ENCODE measurements around the gene PIK3C3.
A peak's percentile ranks its signal among the peaks of the same experiment; 100 is the strongest.
"Not testable (repeated sequence)": the region's sequence is repeated elsewhere in the genome, so short reads cannot be mapped to it uniquely, and the experiment has no call there.

The PIK3C3 gene

GRCh38 chr18:42080340-42080739 is 125.3 kb downstream of the PIK3C3 start:
- DNase-seq = no peak

DNA sequence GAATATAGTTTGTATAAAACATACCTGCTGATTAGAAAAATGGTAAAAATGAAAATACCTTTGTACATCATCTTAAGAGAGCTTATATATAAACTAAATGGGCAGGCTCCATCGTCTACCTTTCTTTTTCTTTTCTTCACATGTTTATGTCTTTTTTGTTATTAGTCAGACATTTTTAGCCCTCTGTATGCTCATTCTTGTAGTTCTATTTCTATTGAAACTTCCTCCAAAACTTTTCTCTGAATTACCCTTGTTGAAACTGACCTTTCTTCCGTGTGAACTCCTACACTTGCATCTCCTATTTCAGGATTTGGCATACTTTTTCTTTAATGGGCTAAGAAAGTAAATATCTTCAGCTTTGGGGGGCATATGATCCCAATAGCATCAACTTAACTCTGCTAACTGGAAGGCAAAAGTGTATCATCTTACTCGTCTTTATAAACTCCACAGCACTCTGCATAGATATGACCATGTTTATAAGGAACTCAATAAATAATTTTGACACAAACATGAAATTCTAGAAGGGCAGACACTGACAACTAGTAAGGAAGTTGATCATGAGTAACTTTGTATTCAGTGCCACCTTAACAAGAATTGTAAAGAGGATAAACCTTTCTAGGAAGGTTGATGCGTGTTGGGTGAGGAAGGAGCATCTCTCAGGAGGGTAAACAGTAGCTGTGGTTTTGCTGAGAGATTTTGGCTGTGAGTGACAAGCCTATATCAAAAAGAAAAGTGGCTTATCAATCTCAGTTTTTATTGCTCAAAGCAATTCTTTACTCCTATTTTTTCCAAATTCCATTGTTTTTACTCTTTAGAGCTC is 127.6 kb downstream of the PIK3C3 start:
- DNase-seq = no peak

DNA sequence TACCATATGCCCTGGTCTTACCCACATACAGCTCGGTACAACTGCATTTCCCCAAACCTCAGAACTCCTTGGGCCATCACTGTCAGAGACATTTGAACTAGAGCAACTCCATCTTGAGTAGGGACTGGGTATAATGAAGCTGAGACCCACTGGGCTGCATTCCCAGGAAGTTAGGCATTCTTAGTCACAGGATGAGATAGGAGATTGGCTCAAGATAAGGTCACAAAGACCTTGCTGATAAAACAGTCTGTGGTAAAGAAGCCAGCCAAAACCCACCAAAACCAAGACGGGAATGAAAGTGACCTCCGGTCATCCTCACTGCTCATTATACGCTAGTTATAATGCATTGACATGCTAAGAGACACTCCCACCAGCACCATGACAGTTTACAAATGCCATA is 131.3 kb downstream of the PIK3C3 start:
- no peak for DNase-seq

DNA sequence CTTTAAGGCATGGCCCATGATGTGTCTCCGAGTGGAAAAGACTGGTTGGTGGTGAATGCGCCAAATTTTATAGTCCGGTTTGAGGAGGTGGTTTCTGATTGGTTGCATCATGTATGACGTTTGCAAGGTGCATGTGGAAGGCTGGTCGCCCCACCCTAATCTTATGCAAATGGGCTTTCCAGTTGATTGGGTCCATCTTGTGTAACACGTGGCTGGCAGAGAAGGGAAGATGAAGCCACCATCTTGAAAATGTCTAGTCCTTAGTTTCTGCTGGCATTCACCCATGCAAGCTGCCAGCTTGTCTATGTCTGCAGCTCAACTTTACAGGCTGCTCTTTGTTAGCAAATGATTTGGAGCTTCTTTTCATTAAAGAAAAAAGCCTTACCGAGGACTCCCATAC is 132.2 kb downstream of the PIK3C3 start:
- DNase-seq = no peak

DNA sequence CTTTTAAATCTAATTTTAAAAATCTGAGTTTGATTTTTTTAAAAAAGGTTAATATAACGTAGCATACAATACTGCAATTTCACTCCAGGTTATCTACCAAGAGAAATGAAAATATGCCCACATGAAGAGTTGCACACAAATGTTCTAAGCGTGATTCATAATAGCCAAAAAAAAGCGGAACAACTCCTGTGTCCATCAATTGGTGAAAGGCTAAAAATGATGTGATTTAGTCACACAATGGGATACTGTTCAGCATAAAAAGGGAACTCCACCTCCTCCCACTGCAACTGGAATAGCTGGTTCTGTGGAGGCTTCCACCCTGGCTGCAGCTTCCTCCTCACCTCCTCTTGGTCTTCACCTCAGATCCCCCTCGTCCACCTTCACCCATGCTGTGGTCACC is 132.8 kb downstream of the PIK3C3 start:
- DNase-seq = no peak

DNA sequence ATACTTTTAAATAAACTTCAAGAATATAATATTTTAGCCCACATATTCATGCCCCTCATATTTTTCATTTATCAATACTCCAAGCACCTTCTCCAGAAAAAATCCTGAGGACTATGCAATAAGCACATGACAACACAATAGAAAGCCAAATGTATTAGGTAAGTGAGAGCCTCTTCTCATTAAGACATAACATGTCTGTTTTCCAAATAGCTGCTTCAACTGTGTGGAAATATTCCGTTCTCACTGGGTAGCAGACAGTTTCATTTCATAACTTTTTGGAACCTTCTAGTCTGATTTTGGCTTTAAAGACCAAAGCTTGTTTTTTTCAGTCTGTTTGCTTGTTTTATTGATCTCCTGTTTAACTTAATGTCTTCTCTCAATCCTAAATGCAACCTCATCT is 137.8 kb downstream of the PIK3C3 start:
- DNase-seq = no peak

- no peak for DNase-seq
These were observed 139.8 kb downstream of the PIK3C3 start for GRCh38 chr18:42094875-42095274.

- DNase-seq = no peak
These were observed 140.8 kb downstream of the PIK3C3 start for GRCh38 chr18:42095732-42096377.

DNA sequence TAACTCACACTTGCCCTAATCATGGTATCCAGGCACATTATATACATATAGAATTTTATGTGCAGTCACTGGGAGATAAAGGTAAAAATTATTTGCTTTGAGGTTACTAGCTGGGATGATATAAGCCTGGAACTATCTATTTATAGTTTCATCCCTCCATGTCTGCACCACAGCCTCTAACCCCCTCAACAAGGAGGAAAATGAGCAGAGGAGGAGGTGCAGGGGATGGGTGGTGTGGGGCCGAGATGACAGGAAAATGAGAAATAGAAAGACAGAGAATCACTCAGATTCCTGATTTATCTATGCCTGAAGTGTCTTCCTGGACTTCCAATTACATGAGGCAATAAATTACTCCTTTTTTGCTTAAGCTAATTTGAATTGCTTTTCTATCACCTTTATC is 145.2 kb downstream of the PIK3C3 start:
- no peak for DNase-seq

GRCh38 chr18:42100911-42101310 is 145.9 kb downstream of the PIK3C3 start:
- no peak for DNase-seq

GRCh38 chr18:42105394-42105793 is 150.4 kb downstream of the PIK3C3 start:
- no peak for DNase-seq

DNA sequence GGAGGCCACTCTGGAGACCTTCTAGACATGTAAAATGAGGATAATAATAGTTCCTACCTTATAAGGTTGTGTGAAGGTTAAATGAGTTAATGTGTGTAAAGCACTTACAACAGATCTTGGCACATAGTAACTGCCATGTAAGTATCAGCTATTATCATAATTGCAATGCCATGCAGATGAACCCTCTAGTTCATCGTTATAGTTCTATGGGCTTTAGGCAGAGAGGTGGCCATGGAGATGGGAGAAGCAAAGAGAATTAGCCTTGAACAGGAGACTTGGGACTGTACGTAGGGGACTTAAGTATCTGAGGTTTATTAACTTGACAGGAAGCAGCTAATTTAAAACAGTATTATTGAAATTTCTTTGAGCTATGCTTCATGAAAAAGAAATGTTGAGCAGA is 151.8 kb downstream of the PIK3C3 start:
- no peak for DNase-seq

- DNase-seq = no peak
These were observed 152.3 kb downstream of the PIK3C3 start for GRCh38 chr18:42107287-42107686.

- no peak for DNase-seq
These were observed 152.8 kb downstream of the PIK3C3 start for GRCh38 chr18:42107691-42108450.

DNA sequence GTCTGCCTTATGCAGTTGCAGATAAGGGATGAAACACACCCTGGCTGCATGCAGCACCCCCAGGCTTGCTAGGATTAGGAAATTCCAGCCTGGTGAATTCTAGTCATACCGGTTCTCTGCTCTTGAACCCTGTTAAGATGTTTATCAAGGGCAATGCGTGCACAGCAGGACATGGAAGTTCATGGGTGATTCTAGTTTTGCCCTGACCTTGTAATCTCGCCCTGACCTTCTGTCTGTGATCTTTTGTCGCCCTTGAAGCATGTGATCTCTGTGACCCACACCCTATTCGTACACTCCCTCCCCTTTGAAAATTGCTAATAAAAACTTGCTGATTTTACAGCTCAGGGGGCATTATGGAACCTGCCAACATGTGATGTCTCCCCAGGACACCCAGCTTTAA is 157.1 kb downstream of the PIK3C3 start:
- not testable (repeated sequence) for DNase-seq

- DNase-seq = no peak
These were observed 157.8 kb downstream of the PIK3C3 start for GRCh38 chr18:42112657-42113420.

DNA sequence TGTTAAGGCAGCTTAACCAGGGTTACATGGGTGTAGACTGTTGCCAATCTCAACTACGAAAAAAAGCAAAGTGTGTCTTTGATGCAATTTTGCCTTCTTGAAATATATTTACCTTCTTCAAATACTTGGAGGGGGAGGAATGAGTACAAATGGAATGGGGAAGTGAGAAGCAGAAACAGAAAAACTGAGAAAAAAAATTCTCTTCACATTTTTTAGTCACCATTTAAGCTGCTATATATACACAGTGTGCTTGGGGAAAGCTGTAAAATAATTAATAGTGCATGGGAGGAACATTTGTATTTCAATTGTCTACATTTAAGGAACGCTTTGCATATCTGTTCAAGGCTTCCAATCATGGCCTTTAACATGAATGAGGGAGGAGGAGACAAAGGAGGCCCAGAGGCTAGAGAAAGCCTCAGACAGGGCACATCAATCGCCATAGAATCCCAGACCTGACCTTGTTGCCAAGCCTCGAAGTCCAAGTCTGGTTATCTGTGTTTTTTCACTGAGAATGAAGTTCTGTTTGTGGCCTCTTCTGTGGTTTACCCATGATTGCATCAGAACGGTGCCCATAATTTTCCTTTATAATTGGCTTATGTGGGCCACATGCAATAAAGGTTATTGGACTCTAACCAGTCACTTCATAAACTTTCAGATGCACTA is 158.6 kb downstream of the PIK3C3 start:
- DNase-seq = no peak

GRCh38 chr18:42114310-42114943 is 159.4 kb downstream of the PIK3C3 start:
- DNase-seq = peak; percentile 20

DNA sequence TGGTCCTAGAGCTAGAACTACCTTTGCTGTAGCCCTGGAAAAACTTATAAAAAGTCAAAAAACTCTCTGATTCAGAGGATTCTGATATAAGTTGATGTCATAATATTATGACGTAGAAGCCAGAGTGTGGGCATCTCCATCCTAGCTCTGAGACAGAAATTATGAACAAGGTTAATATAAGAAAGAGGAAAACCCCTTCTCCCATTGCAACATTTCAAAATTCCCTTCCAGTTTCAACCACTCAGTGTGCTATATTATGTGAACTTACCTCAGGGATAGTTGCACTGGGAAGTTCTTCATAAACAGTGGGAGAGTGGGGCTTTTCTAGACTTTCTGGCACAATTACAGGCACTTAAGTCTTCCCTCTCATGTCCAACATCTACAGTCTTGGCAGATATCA is 171.6 kb downstream of the PIK3C3 start:
- DNase-seq = no peak

DNA sequence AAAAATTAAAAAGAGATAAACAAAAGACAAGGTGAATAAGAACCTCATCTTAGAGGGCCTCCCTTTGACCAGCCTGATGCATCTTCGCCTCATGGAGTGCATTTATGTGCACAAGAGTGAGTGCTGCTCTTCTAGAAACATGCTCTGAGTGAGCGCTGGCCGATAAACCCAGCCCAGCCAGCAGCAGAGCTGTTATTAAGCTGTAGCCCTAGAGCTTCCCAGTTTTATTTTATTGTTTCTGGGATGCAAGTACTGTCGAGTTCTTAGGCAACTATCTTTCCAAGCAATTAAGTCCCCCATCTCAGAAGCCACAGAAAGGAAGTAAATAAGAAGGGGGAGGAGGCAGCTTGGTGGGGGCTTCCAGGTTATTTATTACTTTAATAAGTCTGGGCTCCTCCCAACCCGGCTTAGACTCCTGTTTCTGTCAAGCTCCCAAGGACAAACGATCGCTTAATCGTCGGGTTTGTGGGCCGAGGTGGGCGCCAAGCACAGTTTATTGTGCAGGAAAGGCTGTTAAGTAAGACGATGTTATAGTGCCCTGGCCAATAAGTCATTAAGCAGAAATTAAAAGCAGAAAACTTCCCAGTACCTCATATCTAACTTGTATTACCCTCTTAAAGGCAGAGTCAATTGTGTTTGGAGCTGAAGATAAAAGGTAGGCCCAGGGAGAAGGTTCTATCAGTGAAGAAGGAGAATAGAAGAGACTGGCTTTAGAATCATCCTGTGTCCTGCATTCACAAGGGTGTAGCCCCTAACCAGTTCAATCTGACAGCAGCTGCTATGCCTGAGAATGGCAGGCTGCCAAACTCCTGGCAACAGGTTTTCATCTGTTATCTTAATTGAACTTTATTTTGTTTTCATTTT is 176.3 kb downstream of the PIK3C3 start:
- DNase-seq = no peak

DNA sequence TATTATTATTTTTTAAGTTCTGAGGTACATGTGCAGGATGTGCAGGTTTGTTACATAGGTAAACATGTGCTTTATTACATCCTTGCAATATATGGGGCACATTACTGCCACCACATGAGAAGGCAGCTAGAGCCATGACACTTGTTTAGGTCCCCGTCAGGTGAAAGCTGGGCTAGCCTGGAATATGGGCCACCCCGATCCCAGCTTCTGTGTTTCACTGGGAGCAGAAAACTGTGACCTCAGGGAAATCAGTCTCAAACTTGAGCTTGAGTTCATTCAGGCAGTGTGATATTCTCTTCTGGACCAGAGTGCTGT is 176.9 kb downstream of the PIK3C3 start:
- no peak for DNase-seq

All from effector CD8-positive, alpha-beta T cell (primary cell).